Fibroblast of mammary gland (primary cell): ENCODE results near the gene JARID2.

Experiments used
- DNase-seq: peaks from one replicate; pipeline ENCODE4 v3.0.0-alpha.2; 2010; ENCODE audit warnings: low read depth
- H3K4me3 ChIP-seq: 2 replicates; pipeline ENCODE4 v1.5.1; 2011; ENCODE audit warnings: low read depth, mild to moderate bottlenecking, low read length, moderate library complexity; ENCODE audit not compliant: control insufficient read depth
- CTCF ChIP-seq: conservative IDR thresholded peaks from 2 replicates; pipeline ENCODE4 v1.5.1; 2011; ENCODE audit warnings: low read depth, low read length, inconsistent platforms; ENCODE audit not compliant: control insufficient read depth, insufficient read depth

The JARID2 gene

DNA sequence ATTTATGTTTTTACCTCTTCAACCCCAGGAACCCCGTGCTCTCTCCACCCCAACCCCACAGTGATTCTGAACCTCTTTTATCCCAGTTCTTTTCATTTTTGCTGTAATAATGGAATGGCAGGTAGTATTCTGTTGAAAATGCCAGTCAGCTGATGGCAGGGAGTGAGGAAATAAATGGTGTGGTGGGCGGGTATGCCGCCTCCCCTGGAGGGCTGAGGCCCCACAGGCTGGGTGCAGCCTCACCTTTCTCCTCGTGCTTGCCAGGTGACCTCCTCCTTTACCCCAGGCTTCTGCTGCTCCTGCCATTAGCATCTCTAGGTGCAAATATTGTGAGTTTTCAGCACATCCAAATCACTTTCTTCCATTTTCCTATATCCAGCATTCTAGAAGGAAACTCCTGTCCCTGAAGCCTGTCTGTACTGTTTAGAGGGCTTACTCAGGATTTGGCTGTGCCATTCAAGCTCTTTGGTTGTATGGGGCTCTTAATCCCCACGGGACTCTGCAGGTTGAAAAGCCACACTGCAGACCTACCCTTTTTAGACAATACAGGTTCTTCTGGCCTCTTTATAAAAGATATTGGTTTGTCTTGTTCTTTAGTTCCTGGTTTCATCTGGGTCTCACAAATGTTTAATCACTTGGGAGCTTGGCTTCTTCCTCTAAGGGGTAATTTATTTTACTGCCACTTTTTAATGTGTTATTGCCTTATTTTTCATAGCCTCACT, 201.8 kb downstream of the JARID2 start:
- no peak overlapping the region for H3K4me3 ChIP-seq
- TF ChIP-seq CTCF: no peak

GRCh38 chr6:15449011-15449410, 203.1 kb downstream of the JARID2 start:
- no peak for TF ChIP-seq CTCF
- no peak overlapping the region for H3K4me3 ChIP-seq
- DNase-seq: no peak

More for the DNA sequence above, 201.8 kb downstream of the JARID2 start:
- no peak for DNase-seq

DNA sequence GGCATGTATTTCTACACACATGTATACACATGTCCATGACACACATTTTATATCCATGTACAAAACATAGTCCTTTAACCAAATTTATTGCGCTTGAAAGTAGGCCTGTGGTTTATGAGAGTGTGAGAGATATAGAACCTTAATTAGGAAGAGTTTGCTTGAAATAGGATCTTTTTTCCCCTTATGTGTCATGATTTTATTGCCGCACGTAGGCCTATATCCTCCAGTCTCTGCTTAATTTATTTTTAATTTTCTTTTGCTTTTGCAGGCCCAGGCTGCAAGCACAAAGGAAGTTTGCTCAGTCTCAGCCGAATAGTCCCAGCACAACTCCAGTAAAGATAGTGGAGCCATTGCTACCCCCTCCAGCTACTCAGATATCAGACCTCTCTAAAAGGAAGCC, 205.9 kb downstream of the JARID2 start:
- DNase-seq: no peak
- TF ChIP-seq CTCF: no peak
- H3K4me3 ChIP-seq: no peak overlapping the region

GRCh38 chr6:15452182-15452941, 206.5 kb downstream of the JARID2 start:
- DNase-seq: no peak
- no peak overlapping the region for H3K4me3 ChIP-seq
- no peak for TF ChIP-seq CTCF

DNA sequence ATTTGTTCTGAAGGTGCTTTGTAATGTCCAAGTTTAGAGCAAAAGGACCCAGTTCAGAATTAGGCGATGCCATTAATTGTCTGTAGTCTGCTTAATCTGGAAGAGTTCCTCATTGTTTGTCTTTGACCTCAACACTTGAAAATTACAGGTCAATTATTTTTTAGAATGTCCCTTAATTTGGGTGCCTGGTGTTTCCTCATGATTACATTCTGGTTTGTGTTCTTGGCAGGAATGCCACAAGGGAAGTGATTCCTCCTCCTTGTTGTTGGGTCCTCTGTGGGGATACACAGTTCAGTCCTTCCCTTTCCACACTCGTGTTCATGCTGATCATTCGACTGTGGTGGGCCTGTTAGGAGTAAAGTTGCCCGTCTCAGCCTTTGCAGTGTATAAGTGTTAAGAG, 207.3 kb downstream of the JARID2 start:
- no peak overlapping the region for H3K4me3 ChIP-seq
- no peak for TF ChIP-seq CTCF
- DNase-seq: no peak

DNA sequence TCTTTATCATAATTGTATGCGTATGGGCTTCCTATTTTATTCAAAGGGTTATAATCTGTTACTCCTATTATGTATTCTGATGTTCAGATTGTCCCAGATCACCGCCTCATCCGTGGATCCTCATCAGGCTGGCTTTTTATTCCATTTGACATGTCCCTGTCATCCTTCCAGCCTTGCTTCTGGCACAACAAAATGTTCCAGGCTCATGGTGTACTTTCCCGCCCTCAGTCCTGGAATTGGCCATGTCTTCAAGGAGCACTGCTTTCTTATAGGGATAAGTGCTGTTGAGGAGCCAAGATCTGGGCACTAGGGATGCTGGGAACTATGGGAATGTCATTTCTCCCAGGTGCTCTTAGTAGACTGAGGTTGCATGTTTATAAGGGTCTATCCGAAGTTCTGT, 207.8 kb downstream of the JARID2 start:
- TF ChIP-seq CTCF: no peak
- no peak overlapping the region for H3K4me3 ChIP-seq
- DNase-seq: no peak
